Lower leg skin (tissue), 3 donors: Measurements from ENCODE around the gene FN1.

Experiments used
- CTCF ChIP-seq, 3 donors: fragments of 450-650 bp; IDR thresholded peaks; one replicate each; pipeline ENCODE4 v1.5.1; 2016; ENCODE audit warnings: antibody characterized with exemption in 3 of 3, mild to moderate bottlenecking in 3 of 3, moderate library complexity in 2 of 3
- POLR2A ChIP-seq, 2 donors: fragments of 450-650 bp; IDR thresholded peaks; one replicate each; pipeline ENCODE4 v1.6.1; 2016 to 2017; ENCODE audit warnings: antibody characterized with exemption in 2 of 2, mild to moderate bottlenecking in 1 of 2, moderate library complexity in 1 of 2

GRCh38 chr2:215415218-215415617 is 20.6 kb downstream of the FN1 start:
- TF ChIP-seq CTCF (IDR thresholded peaks at IDR 0.05) (no peak), POLR2A (IDR thresholded peaks at IDR 0.05) (no peak)
